ENCODE data around the gene HTT. TPM values are rescaled to one million over a fixed set of nuclear protein-coding genes. Genes with fewer than 3 reads are reported as not detected.
A peak's percentile ranks its signal among the peaks of the same experiment; 100 is the strongest.

Gene HTT
- total and polyA plus RNA-seq, 9 of the 15 experiments (the other 6 are each of a cell fraction or from before 2014, with no cell fraction given): 0.66 to 31.6 (median 14.7) TPM

- Histone ChIP-seq H3K9me1 (ENCODE audit: control insufficient read depth, insufficient read depth, low read length) (no peaks in the 10 kb centered on the region), H3K36me3 (ENCODE audit: control insufficient read depth, insufficient read depth, low read length) (peaks cover 41% of the 10 kb centered on the region; the same call in 2 of the 3 replicates), H3K27me3 (ENCODE audit: control insufficient read depth in 2 of 2, insufficient read depth in 2 of 2, low read length in 2 of 2) (no peaks in the 10 kb centered on the region), H3K4me1 (replicated peaks in 1 of 2; ENCODE audit: control insufficient read depth in 2 of 2, insufficient read depth in 2 of 2, low read length in 2 of 2) (peaks cover 6 to 12% of the 10 kb centered on the region in 2 experiments; a peak in 1 of 5 replicates), H4K20me1 (replicated peaks; ENCODE audit: control insufficient read depth, insufficient read depth, low read length) (no peaks in the 10 kb centered on the region), H3K4me3 (no peak overlapping the region), H3K27ac (ENCODE audit: extremely low read depth, low read depth, low read length) (no peak overlapping the region), H2AFZ (ENCODE audit: low read depth, low read length) (no peak overlapping the region), H3K4me2 (ENCODE audit: insufficient read depth, low read length) (no peak overlapping the region), H3K9ac (ENCODE audit: insufficient read depth in 1 of 2, low read depth in 2 of 2, low read length in 2 of 2) (no peak overlapping the region), H3K9me3 (replicated peaks; ENCODE audit: control insufficient read depth, insufficient read depth, low read depth, low read length) (no peaks in the 10 kb centered on the region), H3K79me2 (ENCODE audit: control insufficient read depth, insufficient read depth, low read length) (no peaks in the 10 kb centered on the region)
- WGBS (ENCODE audit: insufficient coverage, low coverage, missing lambda C conversion rate): 84% methylated on average over 21 of the region's 22 CpGs
- no TSS peak for BruUV-seq (replicated peaks)
- no peak for ATAC-seq
- intact Hi-C loops (cut with micrococcal nuclease): no loop called here
- ChIA-PET POLR2A (interaction anchor here (0.5 to 1.1 kb wide), 2 partner anchors 21 to 129 kb away, joined by 3 to 4 read pairs; no protein-coding TSS in a partner anchor), CTCF (ENCODE audit: low intra/inter-chr PET ratio) (no interaction called here)
- FAIRE-seq: peak; percentile 65
- in situ Hi-C loops (cut with MboI): no loop called here
- DNase-seq (ENCODE audit: extremely low read depth in 1 of 4, low spot score in 3 of 4): no peak
- TF ChIP-seq MCM3 (IDR thresholded peaks at IDR 0.05): no peak
- TF ChIP-seq, protein P1, sequence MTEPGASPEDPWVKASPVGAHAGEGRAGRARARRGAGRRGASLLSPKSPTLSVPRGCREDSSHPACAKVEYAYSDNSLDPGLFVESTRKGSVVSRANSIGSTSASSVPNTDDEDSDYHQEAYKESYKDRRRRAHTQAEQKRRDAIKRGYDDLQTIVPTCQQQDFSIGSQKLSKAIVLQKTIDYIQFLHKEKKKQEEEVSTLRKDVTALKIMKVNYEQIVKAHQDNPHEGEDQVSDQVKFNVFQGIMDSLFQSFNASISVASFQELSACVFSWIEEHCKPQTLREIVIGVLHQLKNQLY (CRISPR knock-in tag; conservative IDR thresholded peaks at IDR 0.05): no peak
- no peak for TF ChIP-seq ATF1 (CRISPR knock-in tag; IDR thresholded peaks at IDR 0.05)
- no peak for TF ChIP-seq ATF1 (tag; IDR thresholded peaks at IDR 0.05)
- no peak for TF ChIP-seq HDGF (IDR thresholded peaks at IDR 0.05)
- TF ChIP-seq RBFOX2 (IDR thresholded peaks at IDR 0.05; ENCODE audit: low read depth, low read length): no peak
- no peak for TF ChIP-seq CREBBP (IDR thresholded peaks at IDR 0.05; ENCODE audit: low read depth, low read length)
- no peak for TF ChIP-seq ASH1L (IDR thresholded peaks at IDR 0.05; ENCODE audit: borderline replicate concordance, low read depth, partially characterized antibody)
- TF ChIP-seq KAT8 (IDR thresholded peaks at IDR 0.05; ENCODE audit: low read depth): no peak
- TF ChIP-seq THRAP3 (IDR thresholded peaks at IDR 0.05; ENCODE audit: borderline replicate concordance): no peak
- TF ChIP-seq ARID1B (IDR thresholded peaks at IDR 0.05): no peak
- TF ChIP-seq DIDO1 (tag; IDR thresholded peaks at IDR 0.05; ENCODE audit: low read depth): no peak
- no peak for TF ChIP-seq YY1 (IDR thresholded peaks at IDR 0.05; ENCODE audit: borderline replicate concordance in 1 of 3, control insufficient read depth in 1 of 3, extremely low read depth in 1 of 3, insufficient read depth in 3 of 3, insufficient read length in 1 of 3, insufficient replicate concordance in 2 of 3, low read depth in 1 of 3, low read length in 2 of 3)
- TF ChIP-seq, protein P2, sequence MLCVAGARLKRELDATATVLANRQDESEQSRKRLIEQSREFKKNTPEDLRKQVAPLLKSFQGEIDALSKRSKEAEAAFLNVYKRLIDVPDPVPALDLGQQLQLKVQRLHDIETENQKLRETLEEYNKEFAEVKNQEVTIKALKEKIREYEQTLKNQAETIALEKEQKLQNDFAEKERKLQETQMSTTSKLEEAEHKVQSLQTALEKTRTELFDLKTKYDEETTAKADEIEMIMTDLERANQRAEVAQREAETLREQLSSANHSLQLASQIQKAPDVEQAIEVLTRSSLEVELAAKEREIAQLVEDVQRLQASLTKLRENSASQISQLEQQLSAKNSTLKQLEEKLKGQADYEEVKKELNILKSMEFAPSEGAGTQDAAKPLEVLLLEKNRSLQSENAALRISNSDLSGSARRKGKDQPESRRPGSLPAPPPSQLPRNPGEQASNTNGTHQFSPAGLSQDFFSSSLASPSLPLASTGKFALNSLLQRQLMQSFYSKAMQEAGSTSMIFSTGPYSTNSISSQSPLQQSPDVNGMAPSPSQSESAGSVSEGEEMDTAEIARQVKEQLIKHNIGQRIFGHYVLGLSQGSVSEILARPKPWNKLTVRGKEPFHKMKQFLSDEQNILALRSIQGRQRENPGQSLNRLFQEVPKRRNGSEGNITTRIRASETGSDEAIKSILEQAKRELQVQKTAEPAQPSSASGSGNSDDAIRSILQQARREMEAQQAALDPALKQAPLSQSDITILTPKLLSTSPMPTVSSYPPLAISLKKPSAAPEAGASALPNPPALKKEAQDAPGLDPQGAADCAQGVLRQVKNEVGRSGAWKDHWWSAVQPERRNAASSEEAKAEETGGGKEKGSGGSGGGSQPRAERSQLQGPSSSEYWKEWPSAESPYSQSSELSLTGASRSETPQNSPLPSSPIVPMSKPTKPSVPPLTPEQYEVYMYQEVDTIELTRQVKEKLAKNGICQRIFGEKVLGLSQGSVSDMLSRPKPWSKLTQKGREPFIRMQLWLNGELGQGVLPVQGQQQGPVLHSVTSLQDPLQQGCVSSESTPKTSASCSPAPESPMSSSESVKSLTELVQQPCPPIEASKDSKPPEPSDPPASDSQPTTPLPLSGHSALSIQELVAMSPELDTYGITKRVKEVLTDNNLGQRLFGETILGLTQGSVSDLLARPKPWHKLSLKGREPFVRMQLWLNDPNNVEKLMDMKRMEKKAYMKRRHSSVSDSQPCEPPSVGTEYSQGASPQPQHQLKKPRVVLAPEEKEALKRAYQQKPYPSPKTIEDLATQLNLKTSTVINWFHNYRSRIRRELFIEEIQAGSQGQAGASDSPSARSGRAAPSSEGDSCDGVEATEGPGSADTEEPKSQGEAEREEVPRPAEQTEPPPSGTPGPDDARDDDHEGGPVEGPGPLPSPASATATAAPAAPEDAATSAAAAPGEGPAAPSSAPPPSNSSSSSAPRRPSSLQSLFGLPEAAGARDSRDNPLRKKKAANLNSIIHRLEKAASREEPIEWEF (CRISPR knock-in tag; IDR thresholded peaks at IDR 0.05): no peak
Measured at GRCh38 chr4:3202836-3203820, 128.6 kb downstream of the HTT start.
